PFSK-1 (cell line): ENCODE measurements around the gene H2BW1.

Source experiments
- FOXP2 ChIP-seq: optimal IDR thresholded peaks from 2 replicates; pipeline ENCODE3; 2011; ENCODE audit warnings: borderline replicate concordance, control low read depth, inconsistent platforms; ENCODE audit not compliant: insufficient read depth; ENCODE audit errors: extremely low read length, extremely low read depth
- POLR2AphosphoS5 ChIP-seq: IDR thresholded peaks from 2 replicates; pipeline ENCODE4 v1.6.1; 2012; ENCODE audit warnings: low read depth, mild to moderate bottlenecking, control low read depth, low read length, moderate library complexity
- REST ChIP-seq, 2 experiments: IDR thresholded peaks; 2 replicates each; pipeline versions ENCODE4 v1.6.1 to v1.8.0; 2011 to 2012; ENCODE audit warnings: low read depth in 2 of 2, low read length in 2 of 2, control low read depth in 1 of 2, inconsistent platforms in 1 of 2, mild to moderate bottlenecking in 1 of 2, moderate library complexity in 1 of 2; ENCODE audit not compliant: insufficient read depth in 1 of 2
- SIN3A ChIP-seq: IDR thresholded peaks from 2 replicates; pipeline ENCODE4 v1.6.1; 2012; ENCODE audit warnings: mild to moderate bottlenecking, low read length, moderate library complexity, borderline replicate concordance; ENCODE audit not compliant: insufficient read depth
- TAF1 ChIP-seq: IDR thresholded peaks from 2 replicates; pipeline ENCODE4 v1.6.1; 2012; ENCODE audit warnings: low read length, control low read depth, borderline replicate concordance; ENCODE audit not compliant: insufficient read depth

The H2BW1 gene

GRCh38 chrX:104039689-104040505, 26.4 kb upstream of the H2BW1 start, which contains the start of gene H2BW2:
H2BW2 (plus strand) TSS chrX:104039956; CDS start chrX:104039995, 39 bp downstream.
- no peak for TF ChIP-seq FOXP2
- TF ChIP-seq POLR2AphosphoS5: no peak
- TF ChIP-seq TAF1: no peak

GRCh38 chrX:104018126-104018525, 4.6 kb upstream of the H2BW1 start:
- TF ChIP-seq POLR2AphosphoS5 (no peak), REST (IDR thresholded peaks at IDR 0.05; ENCODE audit: insufficient read depth in 1 of 2, low read depth in 2 of 2, low read length in 2 of 2) (no peak), FOXP2 (no peak), TAF1 (no peak)

GRCh38 chrX:104013158-104013557, 350 bp downstream of the H2BW1 start:
- TF ChIP-seq SIN3A (no peak), REST (IDR thresholded peaks at IDR 0.05; ENCODE audit: insufficient read depth in 1 of 2, low read depth in 2 of 2, low read length in 2 of 2) (no peak), POLR2AphosphoS5 (no peak), TAF1 (no peak), FOXP2 (no peak)

GRCh38 chrX:104008831-104009230, 4.7 kb downstream of the H2BW1 start:
- TF ChIP-seq FOXP2: no peak
- TF ChIP-seq TAF1: no peak
- no peak for TF ChIP-seq REST (IDR thresholded peaks at IDR 0.05; ENCODE audit: insufficient read depth in 1 of 2, low read depth in 2 of 2, low read length in 2 of 2)
- no peak for TF ChIP-seq SIN3A
- no peak for TF ChIP-seq POLR2AphosphoS5

- no peak for TF ChIP-seq SIN3A
- no peak for TF ChIP-seq TAF1
- TF ChIP-seq FOXP2: no peak
- TF ChIP-seq POLR2AphosphoS5: no peak
- no peak for TF ChIP-seq REST (IDR thresholded peaks at IDR 0.05; ENCODE audit: insufficient read depth in 1 of 2, low read depth in 2 of 2, low read length in 2 of 2)
Observed at GRCh38 chrX:103999234-103999633, 14.3 kb downstream of the H2BW1 start.
